Panc1 (cell line): ENCODE measurements around the gene LTB4R.

Experiments used
- POLR2AphosphoS5 ChIP-seq: IDR thresholded peaks from 2 replicates; pipeline ENCODE4 v1.6.1; 2012; ENCODE audit warnings: mild to moderate bottlenecking, low read depth, low read length, moderate library complexity
- TCF7L2 ChIP-seq: IDR thresholded peaks from 2 replicates; pipeline ENCODE4 v1.6.1; 2011; ENCODE audit warnings: mild to moderate bottlenecking, low read depth, low read length, inconsistent platforms
- TF ChIP-seq, protein P1 (sequence below): fragments of 450-650 bp; IDR thresholded peaks from 2 replicates; pipeline ENCODE4 v1.5.1; 2017; ENCODE audit warnings: mild to moderate bottlenecking
- TF ChIP-seq, protein P2 (sequence below), 2 experiments: IDR thresholded peaks; 2 replicates each; pipeline ENCODE4 v1.6.1; 2011 to 2012; ENCODE audit warnings: low read depth in 2 of 2, control low read depth in 1 of 2, low read length in 1 of 2, mild to moderate bottlenecking in 1 of 2, moderate library complexity in 1 of 2; ENCODE audit not compliant: insufficient read depth in 1 of 2

DNA sequence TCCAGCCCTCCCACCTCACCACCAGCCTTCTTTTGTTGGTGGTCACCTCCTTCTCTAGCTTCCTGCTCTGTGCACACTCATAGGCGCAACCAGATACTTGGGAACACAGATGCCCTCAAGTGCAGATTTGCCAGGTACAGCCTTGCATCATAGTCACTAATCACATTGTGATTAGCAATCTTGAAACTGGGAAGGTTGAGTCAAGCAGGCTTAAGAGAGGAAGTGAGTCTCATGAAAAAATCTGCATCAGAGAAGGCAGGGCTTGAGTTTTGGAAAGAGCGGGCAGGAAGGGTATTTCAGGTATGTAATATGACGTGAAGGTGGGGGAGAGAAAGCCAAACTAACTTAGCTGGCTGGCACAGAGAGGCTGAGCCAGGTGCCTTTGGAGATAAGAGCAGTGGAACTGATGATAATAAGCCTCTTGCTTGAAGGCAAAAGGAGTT, 37.2 kb upstream of the LTB4R start:
- TF ChIP-seq, protein P1, sequence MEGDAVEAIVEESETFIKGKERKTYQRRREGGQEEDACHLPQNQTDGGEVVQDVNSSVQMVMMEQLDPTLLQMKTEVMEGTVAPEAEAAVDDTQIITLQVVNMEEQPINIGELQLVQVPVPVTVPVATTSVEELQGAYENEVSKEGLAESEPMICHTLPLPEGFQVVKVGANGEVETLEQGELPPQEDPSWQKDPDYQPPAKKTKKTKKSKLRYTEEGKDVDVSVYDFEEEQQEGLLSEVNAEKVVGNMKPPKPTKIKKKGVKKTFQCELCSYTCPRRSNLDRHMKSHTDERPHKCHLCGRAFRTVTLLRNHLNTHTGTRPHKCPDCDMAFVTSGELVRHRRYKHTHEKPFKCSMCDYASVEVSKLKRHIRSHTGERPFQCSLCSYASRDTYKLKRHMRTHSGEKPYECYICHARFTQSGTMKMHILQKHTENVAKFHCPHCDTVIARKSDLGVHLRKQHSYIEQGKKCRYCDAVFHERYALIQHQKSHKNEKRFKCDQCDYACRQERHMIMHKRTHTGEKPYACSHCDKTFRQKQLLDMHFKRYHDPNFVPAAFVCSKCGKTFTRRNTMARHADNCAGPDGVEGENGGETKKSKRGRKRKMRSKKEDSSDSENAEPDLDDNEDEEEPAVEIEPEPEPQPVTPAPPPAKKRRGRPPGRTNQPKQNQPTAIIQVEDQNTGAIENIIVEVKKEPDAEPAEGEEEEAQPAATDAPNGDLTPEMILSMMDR: no peak
- no peak for TF ChIP-seq POLR2AphosphoS5
- TF ChIP-seq, protein P2, sequence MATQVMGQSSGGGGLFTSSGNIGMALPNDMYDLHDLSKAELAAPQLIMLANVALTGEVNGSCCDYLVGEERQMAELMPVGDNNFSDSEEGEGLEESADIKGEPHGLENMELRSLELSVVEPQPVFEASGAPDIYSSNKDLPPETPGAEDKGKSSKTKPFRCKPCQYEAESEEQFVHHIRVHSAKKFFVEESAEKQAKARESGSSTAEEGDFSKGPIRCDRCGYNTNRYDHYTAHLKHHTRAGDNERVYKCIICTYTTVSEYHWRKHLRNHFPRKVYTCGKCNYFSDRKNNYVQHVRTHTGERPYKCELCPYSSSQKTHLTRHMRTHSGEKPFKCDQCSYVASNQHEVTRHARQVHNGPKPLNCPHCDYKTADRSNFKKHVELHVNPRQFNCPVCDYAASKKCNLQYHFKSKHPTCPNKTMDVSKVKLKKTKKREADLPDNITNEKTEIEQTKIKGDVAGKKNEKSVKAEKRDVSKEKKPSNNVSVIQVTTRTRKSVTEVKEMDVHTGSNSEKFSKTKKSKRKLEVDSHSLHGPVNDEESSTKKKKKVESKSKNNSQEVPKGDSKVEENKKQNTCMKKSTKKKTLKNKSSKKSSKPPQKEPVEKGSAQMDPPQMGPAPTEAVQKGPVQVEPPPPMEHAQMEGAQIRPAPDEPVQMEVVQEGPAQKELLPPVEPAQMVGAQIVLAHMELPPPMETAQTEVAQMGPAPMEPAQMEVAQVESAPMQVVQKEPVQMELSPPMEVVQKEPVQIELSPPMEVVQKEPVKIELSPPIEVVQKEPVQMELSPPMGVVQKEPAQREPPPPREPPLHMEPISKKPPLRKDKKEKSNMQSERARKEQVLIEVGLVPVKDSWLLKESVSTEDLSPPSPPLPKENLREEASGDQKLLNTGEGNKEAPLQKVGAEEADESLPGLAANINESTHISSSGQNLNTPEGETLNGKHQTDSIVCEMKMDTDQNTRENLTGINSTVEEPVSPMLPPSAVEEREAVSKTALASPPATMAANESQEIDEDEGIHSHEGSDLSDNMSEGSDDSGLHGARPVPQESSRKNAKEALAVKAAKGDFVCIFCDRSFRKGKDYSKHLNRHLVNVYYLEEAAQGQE (IDR thresholded peaks at IDR 0.05; ENCODE audit: insufficient read depth in 1 of 2, low read depth in 2 of 2, low read length in 1 of 2): no peak
- no peak for TF ChIP-seq TCF7L2
